ENCODE data around the gene ARL8B.
"Not testable (repeated sequence)": the region's sequence is repeated elsewhere in the genome, so short reads cannot be mapped to it uniquely, and the experiment has no call there.

Gene ARL8B

DNA sequence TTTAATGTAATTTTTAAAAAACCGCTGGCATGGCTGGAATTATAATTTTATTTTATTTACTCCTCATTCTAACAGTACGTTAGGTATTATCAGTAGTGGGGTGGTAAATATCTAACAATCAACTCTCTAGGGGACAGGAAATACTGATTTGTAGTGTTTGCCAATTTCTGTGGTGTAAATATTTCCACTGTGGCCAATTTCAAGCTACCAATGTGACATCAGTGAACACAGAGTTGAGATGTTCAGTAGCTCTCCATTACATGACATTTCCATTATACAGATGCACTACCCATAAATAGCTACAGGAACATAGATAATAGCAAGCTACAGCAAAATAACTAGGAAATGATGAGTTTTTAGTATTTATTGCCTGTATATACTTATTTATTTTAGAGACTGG, 10.0 kb upstream of the ARL8B start:
- no peak for DNase-seq (ENCODE audit: low spot score)

DNA sequence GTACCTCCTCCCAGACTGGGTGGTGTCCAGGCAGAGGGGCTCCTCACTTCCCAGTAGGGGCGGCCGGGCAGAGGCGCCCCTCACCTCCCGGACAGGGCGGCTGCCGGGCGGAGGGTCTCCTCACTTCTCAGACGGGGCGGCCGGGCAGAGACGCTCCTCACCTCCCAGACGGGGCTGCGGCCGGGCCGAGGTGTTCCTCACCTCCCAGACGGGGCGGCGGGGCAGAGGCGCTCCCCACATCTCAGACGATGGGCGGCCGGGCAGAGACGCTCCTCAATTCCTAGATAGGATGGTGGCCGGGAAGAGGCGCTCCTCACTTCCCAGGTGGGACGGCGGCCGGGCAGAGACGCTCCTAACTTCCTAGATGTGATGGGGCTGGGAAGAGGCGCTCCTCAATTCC, 8.4 kb upstream of the ARL8B start:
- DNase-seq (ENCODE audit: low spot score) = not testable (repeated sequence)

DNA sequence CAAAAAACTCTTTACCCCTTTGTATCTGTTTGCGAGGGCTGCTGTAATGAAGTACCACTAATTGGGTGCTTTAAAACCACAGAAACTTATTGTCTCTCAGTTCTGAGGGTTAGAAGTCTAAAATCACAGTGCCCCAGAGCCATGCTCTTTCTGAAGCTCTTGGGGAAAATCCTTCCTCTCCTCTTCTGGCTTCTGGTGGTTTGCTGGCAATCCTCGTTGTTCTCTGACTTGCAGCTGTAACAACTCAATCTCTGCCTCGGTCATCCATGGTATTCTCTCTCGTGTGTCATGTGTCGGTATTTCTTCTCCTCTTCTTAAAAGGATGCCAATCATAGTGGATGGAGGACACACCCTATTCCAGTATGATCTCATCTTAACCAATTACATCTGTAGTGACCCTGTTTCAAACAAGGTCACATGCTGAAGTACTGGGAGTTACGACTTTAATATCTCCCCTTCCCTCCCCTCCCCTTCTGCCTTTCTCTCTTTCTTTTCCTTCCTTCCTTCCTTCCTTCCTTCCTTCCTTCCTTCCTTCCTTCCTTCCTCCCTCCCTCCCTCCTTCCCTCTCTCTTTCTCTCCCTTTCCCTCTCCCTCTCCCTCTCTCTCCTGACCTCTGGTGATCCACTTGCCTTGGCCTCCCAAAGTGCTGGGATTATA, 6.5 kb upstream of the ARL8B start:
- no peak for DNase-seq (ENCODE audit: low spot score)

DNA sequence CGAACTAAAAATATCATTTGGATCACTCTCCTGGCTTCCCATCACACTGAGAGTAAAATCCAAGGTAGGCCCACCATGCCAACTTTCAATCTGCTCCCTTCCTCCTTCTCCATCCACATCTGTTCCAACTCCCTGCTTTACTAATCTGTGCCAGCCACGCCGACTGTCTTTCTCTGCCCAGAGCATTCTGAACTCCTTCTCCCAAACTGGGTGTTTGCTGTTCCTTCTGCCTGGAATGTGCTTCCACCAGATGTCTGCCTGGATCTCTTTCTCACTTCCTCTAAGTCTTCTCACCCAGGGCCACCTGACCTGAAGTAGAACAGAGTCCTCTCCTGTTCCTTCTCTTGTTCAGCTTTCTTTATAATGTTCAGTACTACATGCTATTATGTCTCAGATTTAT, 5.6 kb upstream of the ARL8B start:
- DNase-seq (ENCODE audit: low spot score) = no peak

DNA sequence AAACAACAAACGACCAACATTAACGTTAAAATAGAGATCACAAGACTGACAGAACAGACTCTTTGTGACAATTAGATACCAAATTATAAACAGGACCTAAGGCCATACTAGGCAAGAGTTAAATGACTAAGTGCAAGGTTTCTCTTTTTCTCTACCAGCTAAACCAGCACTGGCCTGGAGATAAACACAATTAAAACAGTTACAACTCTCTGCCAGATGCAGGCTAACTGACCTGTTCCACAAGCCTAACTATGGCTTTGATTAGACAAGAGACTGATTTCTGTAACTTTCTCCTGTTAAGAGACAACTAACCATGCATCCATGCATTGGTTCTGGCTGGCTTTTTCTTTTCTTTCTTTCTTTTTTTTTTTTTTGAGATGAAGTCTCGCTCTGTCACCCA, 1.6 kb upstream of the ARL8B start:
- no peak for DNase-seq (ENCODE audit: low spot score)

DNA sequence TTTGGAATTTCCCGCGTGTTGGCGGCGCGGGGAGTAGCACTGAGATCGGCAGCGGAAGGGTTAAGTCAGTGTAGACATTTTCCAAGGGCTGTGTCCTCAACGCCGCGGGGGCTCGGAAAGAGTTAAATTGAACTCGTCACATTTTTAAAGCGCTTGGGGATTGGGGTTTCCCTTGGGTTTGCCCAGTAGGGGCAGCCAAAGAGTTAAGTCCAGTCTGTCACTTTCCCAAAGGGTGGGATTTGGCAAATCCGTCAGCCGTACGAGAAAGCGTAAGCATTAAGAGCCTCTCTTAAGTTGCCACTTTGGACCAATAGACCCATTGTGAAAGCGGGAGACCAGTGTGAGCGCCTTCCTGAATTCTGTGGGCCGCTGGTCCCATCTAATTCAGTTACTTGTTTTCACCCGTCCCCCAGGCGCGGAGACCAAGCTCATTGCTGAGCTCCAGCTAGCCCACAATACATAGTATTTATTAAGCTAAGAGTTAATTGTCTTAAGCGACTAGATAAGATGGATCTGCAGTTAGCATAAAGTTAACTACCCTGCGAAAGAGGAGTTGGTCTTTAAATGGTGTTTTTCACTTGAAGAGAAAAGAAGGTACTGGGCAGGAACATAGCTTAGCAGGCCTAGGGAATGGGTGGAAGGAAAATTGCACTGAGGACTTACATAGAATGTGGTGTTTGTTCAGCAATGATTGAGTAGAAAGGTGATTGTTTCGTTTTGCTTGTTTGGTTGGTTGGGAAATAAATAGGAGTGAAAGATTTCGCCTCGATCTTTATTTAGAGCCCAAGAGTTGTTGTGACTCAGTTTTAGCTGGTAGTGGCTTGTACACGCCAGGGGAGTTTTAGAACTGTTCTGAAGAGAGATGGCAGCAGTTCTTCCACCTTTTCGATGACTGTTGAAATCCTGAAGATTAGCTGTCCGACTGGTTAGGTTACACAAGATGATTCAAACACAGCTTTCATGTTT, 932 bp downstream of the ARL8B start:
- no peak for DNase-seq (ENCODE audit: low spot score)

DNA sequence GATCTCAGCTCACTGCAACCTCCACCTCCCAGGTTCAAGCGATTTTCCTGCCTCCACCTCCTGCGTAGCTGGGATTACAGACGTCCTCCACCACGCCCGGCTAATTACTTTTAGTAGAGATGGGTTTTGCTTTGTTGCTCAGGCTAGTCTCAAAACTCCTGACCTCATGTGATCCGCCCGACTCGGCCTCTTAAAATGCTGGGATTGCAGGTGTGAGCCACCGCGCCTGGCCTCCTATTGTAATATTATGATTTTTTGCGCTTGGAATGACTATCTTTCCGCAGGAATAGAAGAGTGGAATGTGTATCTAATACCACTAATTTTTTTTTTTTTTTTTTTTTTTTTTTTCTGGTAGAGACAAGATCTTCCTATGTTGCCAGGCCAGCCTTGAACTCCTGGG, 1.8 kb downstream of the ARL8B start:
- no peak for DNase-seq (ENCODE audit: low spot score)

DNA sequence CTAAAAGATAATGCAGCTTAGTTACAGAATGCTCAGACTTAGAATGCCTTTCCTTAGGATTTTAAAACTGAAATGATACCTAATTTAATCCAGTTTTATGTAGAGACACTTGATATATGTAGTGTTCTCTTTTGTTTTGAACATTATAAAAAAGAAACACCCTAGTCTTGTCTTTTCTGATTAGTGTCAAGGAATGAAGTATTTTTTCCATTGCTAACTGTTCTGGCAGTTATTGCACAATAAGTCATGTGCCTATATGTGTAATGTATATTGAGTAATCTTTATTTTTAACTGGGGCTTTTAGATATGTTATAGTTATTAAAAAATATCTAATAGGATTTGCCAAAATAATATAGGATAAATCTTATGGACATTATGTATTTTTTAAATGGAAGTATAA, 4.5 kb downstream of the ARL8B start:
- no peak for DNase-seq (ENCODE audit: low spot score)

DNA sequence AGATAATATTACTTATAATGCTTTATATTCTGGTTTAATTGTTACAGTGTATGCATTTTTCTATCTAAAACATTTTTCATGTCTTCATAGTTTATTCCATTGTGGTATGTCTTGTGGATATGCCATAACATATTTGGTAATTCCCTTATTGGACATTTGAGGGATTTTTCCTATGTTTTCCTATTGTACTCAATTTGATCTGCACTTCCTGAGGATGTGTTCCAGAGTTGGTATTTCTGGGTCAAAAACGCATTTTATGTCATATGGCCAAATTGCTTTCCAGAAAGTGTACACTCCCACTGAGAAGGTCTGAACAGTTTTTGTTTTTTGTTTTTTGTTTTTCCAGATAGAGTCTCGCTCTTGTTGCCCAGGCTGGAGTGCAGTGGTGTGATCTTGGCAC, 6.8 kb downstream of the ARL8B start:
- no peak for DNase-seq (ENCODE audit: low spot score)

DNA sequence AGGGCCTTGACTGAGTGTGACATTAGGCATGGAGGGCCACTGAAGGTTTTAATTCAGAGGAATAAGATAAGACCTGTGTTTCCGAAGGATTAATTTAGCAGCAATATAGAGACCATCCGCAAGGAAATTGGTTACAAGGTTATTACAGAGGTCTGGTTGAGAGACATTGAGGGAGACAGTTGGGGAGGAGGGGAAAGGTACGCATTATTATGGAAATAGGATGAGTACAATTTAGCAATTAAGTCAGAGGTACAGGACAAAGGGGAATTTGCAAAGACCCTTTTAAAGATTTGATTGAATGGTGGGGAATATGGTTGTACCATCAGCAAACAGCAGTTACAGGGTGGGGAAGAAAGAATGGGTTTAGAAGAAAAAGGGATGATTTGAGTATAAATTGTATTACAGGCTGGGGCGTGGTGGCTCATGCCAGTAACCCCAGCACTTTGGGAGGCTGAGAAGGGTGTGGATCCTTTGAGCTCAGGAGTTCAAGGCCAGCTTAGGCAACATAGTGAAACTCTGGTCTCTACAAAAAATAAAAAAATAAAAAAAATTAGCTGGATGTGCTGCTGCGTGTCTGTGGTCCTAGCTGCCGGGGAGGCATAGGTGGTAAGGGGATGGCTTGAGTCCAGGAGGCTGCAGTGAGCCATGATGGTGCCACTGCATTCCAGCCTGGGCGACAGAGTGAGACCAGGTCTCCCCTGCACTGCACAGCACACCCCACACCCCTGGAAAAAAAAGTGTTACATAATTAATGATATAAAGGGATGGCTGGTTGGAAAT, 11.3 kb downstream of the ARL8B start:
- no peak for DNase-seq (ENCODE audit: low spot score)

DNA sequence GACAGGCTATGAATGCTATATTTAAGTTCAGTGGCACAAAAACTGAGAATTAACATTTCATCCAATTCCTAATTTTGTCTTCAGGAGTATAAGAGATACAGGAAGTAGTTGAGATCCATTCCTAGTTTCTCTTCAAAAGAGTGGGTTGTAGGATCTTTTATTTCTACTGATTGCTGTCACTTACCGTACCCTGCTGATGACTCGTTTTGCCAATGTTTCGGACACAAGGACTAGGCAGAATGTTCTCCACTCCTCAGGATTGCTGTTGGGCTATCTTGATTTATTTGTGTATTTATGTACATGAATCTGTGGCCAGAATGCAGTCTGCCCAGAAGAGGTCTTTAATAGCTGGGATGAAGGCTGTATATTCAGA, 11.9 kb downstream of the ARL8B start:
- DNase-seq (ENCODE audit: low spot score) = no peak

DNA sequence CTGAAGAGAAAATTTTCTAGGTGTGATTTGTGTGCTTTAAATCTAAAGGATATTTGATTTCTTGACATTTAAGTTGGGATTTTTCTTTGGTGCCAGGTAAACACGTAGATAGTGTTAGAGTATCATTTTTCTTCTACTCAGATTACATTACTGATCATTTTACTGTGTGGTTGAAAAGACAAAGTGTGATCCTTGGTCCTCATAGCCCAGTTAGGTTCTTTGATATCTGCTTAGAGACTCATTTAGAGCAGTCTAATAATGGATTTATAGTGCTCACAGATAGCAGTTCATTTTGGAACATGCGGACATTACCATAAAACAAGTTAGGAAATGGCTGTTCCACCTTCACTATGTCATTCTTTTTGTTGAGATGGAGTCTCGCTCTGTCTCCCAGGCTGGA, 12.4 kb downstream of the ARL8B start:
- DNase-seq (ENCODE audit: low spot score) = no peak

DNA sequence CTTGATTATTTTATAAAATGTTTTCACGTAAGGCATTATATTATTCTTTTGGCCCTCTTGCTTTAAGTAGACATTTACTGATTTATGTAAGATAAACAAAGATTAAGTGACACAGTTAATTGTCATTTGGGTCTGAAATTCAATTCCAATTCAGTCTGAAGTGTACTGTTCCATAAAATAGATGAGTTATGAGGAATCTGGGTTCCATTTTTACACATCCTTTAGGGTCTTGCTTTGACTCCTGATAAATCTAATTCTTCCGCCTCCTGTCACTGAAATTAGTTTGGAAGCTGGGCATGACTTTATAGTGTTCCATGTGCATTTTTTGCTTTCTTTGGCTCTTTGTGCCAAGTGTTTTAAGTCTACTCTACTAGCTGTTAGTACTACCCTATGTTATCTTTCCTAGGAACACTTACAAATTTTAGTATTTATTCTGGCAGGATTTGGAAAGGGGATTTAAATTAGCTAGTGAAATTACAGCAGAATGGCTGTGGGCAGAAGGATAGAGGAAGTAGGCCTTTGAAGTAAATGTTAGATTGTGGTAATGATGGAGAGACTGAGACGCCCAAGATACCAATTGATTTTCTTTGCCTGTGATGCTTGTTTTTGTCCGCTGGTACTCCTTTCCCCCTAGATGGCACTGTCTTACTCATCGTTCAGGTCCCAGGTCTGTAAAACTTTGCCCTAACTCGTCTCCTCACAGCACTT, 14.3 kb downstream of the ARL8B start:
- no peak for DNase-seq (ENCODE audit: low spot score)

DNA sequence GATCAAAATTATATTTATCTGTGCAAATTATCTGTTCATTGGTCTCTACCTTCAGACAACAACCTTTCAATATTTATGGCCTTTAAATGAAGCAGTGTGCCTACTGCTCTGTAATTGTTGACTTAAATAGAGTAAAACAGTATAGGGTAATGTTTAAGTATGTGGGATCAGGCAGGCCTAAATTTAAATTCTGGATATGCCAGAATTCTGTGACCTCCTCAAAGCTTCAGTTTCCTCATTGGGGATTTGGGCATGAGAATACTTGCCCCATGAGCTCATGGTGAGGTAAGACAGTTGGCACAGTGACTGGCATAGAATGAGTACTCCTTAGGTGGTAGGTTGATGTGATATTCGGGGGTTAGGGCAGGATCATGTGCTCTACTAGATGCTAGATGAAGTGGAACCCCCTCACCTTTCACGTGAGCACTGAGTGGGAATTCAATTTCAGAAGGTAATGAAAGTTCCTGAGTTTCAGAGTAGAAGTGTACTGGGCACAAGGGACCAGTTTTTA, 14.9 kb downstream of the ARL8B start:
- DNase-seq (ENCODE audit: low spot score) = no peak

DNA sequence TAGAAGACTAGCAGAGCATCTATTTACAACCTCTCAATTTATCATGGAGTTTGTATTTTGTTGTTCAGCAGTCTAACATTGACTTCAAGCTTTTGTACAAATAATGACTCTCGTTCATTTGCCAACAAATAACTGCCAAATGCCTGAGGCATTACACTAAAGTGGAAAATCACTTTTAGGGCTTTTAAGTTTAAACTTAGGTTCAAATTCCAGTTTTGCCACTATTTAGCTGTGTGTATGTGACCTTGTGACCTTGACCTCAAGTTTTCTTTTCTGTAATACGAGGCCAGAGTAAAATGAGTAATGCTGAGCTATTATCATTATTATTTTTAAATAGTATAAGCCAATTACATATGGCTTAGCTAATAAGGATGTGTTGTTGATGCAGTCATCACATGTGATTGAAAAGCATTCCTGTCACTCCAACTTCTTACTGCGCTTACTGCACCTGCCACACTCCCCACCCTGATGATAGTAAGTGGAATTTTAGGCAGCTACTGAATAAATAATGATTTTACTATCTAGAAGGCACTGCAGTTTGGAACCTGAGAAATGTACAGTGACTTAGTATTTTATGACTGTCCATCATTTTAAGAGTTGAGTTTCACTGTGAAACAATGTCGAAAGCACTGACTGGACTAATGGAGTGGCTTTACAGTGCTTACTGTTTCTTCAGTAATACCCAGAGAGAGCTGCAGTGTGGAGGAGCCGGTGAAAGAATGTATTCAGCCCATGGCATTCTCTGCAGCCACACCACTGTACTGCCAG, 16.3 kb downstream of the ARL8B start:
- DNase-seq (ENCODE audit: low spot score) = no peak

DNA sequence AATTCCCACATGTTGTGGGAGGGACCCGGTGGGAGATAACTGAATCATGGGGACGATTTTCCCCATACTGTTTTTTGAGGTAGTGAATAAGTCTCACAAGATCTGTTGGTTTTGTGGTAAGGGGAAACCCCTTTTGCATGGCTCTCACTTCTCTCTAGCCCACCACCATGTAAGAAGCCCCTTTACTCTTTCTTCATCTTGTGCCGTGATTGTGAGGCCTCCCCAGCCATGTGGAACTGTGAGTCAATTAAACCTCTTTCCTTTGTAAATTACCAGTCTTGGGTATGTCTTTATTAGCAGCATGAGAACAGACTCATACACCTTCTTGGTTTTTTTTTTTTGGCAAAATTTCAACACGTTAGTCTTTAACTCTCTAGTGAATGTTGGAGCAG, 18.1 kb downstream of the ARL8B start:
- no peak for DNase-seq (ENCODE audit: low spot score)

DNA sequence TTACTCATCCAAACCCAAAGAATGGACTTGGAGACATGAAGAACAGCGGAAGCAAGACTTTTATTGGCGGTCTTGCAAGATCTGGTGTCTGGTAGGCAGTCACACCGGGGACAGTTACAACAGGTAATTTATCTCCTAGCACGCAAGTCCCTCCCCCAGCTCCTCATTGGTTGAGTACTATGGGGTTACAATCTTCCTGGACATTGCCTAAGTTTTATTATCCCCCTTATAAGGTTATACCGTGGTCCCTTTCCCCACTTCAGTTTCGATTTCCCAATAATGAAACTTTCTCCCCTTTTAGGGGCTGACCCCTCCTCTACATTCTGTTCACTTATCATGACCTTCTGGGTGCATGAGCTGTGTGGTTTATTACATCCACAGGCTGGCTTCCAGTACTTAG, 18.7 kb downstream of the ARL8B start:
- no peak for DNase-seq (ENCODE audit: low spot score)

DNA sequence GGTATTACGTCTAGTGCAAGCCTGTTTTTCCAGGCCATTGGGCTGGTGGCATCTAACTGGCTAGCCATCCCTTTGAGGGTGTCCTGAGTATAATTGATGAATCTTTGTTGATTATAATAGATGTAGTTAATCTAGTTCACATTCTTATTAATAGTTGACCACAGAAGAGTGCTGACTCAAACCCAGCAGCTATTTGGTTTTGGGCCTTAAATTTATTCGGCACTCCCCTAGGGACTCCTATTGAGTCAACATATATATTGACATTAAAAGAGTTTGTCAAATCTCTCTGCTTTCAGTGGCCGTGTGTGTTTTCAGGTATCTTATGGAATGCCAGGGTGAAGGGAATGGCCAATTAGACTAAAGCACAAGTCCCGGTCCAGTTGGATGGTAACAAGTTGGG, 19.7 kb downstream of the ARL8B start:
- DNase-seq (ENCODE audit: low spot score) = no peak

DNA sequence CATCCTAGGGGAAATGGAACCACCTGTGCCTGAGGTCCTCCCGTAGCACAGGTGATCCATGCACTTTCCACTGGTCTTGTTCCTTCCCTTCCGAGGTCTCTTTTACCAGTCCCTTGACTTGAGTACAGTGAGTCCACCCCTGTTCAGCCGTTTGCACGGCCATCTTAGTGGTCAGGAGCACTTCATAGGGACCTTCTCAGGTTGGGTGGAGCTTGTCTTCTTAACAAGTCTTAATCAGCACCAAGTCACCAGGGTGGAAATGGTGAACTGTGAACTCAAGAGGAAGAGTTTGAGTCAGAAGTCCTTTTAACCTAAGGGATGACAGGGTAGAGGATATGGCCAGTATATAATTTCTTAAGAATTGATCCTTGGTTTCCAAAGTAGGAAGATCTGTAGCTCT, 21.4 kb downstream of the ARL8B start:
- DNase-seq (ENCODE audit: low spot score) = no peak

DNA sequence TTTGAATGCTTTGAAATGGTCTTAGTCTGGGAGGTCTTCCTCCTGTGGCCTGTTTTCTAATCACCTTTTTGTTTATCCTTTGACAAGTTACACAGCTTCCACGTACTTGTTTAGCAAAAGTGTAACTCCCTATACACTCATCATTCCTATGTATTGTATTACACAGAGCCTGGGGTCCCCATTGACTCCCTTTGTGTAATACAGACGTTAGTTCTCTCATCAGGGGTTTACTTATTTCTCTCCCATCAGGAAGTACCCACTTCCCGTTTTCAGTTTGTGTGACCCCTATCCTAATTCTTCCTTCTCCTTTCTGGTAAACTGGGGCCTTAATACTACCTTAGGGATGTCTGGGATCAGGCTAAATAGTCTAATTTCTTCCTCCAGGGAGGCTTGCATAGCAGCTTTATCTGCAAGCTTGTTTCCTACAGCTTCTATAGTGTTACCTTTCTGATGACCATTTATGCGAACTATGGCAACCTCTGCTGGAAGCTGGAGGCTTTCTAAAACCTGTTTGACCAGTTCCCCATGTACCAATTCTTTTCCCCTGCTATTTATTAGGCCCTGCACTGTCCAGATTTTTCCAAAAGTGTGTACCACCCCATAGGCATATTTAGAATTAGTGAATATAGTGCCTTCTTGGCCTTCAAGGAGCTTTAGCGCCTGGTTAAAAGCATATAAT, 22.4 kb downstream of the ARL8B start:
- no peak for DNase-seq (ENCODE audit: low spot score)

DNA sequence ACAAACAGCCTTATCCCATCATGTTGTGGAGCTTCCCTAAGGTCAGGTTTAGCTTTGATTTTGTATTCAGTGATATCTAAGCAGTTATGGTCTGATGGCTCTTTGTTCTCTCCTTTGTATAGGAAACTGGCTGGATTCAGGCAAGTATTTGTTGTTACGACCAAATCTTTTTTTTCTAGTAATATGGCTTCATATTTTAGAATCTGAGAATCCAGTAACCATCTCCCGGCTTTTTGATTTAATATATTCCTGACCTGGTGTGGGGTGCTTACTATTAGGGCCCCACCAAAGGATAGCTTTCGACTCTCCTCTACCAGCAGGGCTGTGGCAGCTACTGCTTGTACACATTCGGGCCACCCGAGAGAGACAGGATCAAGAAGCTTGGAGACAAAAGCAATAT, 23.0 kb downstream of the ARL8B start:
- DNase-seq (ENCODE audit: low spot score) = no peak
